Esophagus muscularis mucosa (tissue), 4 donors: Measurements from ENCODE around the gene POMT1. TPM values are rescaled to one million over a fixed set of nuclear protein-coding genes. Genes with fewer than 3 reads are reported as not detected.
"Not testable (repeated sequence)": the region's sequence is repeated elsewhere in the genome, so short reads cannot be mapped to it uniquely, and the experiment has no call there.

ENCODE experiments used
- DNase-seq: peaks from one replicate; pipeline ENCODE4 v3.0.0-alpha.2; 2017; ENCODE audit errors: extremely low spot score
- H3K27ac ChIP-seq, 4 donors: fragments of 200-600 bp; sonication (generic); replicated peaks in 1 of 4; 1 replicate in 3 of 4; 2 replicates in 1 of 4; pipeline ENCODE4 v1.5.1; 2016 to 2019; ENCODE audit warnings: mild to moderate bottlenecking in 1 of 4
- H3K27me3 ChIP-seq, 4 donors: fragments of 200-600 bp; sonication (generic); one replicate each; pipeline versions ENCODE4 v1.5.1 to v1.6.0; 2016 to 2019
- H3K36me3 ChIP-seq, 4 donors: fragments of 200-600 bp; sonication (generic); one replicate each; pipeline ENCODE4 v1.5.1; 2016 to 2019
- H3K4me1 ChIP-seq, 4 donors: fragments of 200-600 bp; sonication (generic); one replicate each; pipeline ENCODE4 v1.5.1; 2016 to 2019
- H3K4me3 ChIP-seq, 4 donors: fragments of 200-600 bp; sonication (generic); 1 replicate in 2 of 4; 2 replicates in 2 of 4; pipeline ENCODE4 v1.5.1; 2016 to 2019; ENCODE audit warnings: mild to moderate bottlenecking in 4 of 4, moderate library complexity in 1 of 4
- H3K9me3 ChIP-seq, 4 donors: fragments of 200-600 bp; sonication (generic); 1 replicate in 3 of 4; 2 replicates in 1 of 4; pipeline ENCODE4 v1.5.1; 2016 to 2019
- CTCF ChIP-seq, 3 experiments: fragments of 200-600 bp in 2 of 3; fragments of 450-650 bp in 1 of 3; sonication (generic) in 2 of 3; IDR thresholded peaks; one replicate each; pipeline ENCODE4 v1.5.1; 2017 to 2019; ENCODE audit warnings: antibody characterized with exemption in 3 of 3, mild to moderate bottlenecking in 2 of 3, moderate library complexity in 1 of 3
- EP300 ChIP-seq: sonication (generic); formaldehyde crosslinking; IDR thresholded peaks from one replicate; pipeline ENCODE4 v1.6.1; 2017; ENCODE audit warnings: antibody characterized with exemption
- POLR2A ChIP-seq: fragments of 450-650 bp; IDR thresholded peaks from one replicate; pipeline ENCODE4 v1.6.1; 2017; ENCODE audit warnings: antibody characterized with exemption, moderate library complexity, mild to moderate bottlenecking, low read depth
- POLR2AphosphoS5 ChIP-seq, 2 donors: sonication (generic); formaldehyde crosslinking; IDR thresholded peaks; one replicate each; pipeline ENCODE4 v1.6.1; 2017; ENCODE audit warnings: antibody characterized with exemption in 2 of 2
- WGBS: methylation state at CpG from one replicate; pipeline ENCODE4 v1.1.5; 2018; 5-methylcytosine and 5-hydroxymethylcytosine counted together
- intact Hi-C: fragments of 100-400 bp; cut with DNase I; formaldehyde crosslinking; loops from one replicate; pipeline ENCODE4 v1.15.1; 2023
- total RNA-seq, 4 donors: library from RNA; depleted of rRNA; stranded (reverse); fragments of >200 nt; gene quantifications; one replicate each; pipeline versions ENCODE4 v1.1.0 to v1.2.1, GENCODE V29; 2016

POMT1 gene
- total RNA-seq, 4 donors from 2014 or later: 22.6 to 39.2 (median 25.0) TPM

- 25% methylated on average over 24 of the region's 32 CpGs for WGBS
- DNase-seq: no peak
- no peak for TF ChIP-seq POLR2A
- H3K4me1 ChIP-seq: peaks cover 17 to 37% (median 29%) of the 10 kb centered on the region in 4 donors
- peak overlapping the region; percentile 77 to 98 (median 93) for H3K4me3 ChIP-seq
- H3K27me3 ChIP-seq: no peaks in the 10 kb centered on the region
- no peaks in the 10 kb centered on the region for H3K9me3 ChIP-seq
- intact Hi-C loops: no loop called here
- peak overlapping the region; percentile 81 to 86 (median 84) for H3K27ac ChIP-seq
- H3K36me3 ChIP-seq: peaks cover 11 to 39% (median 23%) of the 10 kb centered on the region in 4 donors
Measured at GRCh38 chr9:131503626-131504465, 1.1 kb downstream of the POMT1 start.

- no peak overlapping the region for H3K4me3 ChIP-seq
- H3K27me3 ChIP-seq: no peaks in the 10 kb centered on the region
- intact Hi-C loops: no loop called here
- H3K9me3 ChIP-seq: no peaks in the 10 kb centered on the region
- 89% methylated on average over 8 of the region's 8 CpGs for WGBS
- peaks cover 9 to 39% (median 24%) of the 10 kb centered on the region in 4 donors for H3K36me3 ChIP-seq
- peaks cover 17 to 37% (median 29%) of the 10 kb centered on the region in 4 donors for H3K4me1 ChIP-seq
- TF ChIP-seq CTCF (IDR thresholded peaks at IDR 0.05) (no peak), POLR2A (no peak), EP300 (no peak), POLR2AphosphoS5 (IDR thresholded peaks at IDR 0.05) (no peak)
- DNase-seq: no peak
- H3K27ac ChIP-seq: no peak overlapping the region
Measured at GRCh38 chr9:131505012-131505411, 2.3 kb downstream of the POMT1 start.

GRCh38 chr9:131511416-131511815 lies 8.7 kb downstream of the POMT1 start:
- H3K9me3 ChIP-seq: no peaks in the 10 kb centered on the region
- H3K27me3 ChIP-seq: no peaks in the 10 kb centered on the region
- DNase-seq: no peak
- H3K4me1 ChIP-seq: no peaks in the 10 kb centered on the region
- intact Hi-C loops: no loop called here
- H3K27ac ChIP-seq: no peak overlapping the region
- peaks cover 69 to 93% (median 83%) of the 10 kb centered on the region in 4 donors for H3K36me3 ChIP-seq
- 80% methylated on average over 7 of the region's 7 CpGs for WGBS
- no peak for TF ChIP-seq POLR2AphosphoS5 (IDR thresholded peaks at IDR 0.05)
- no peak for TF ChIP-seq CTCF (IDR thresholded peaks at IDR 0.05)
- no peak for TF ChIP-seq POLR2A
- TF ChIP-seq EP300: no peak
- no peak overlapping the region for H3K4me3 ChIP-seq

GRCh38 chr9:131511880-131512279 lies 9.2 kb downstream of the POMT1 start:
- Histone ChIP-seq H3K4me1 (peaks cover 0 to under 1% (median 0%) of the 10 kb centered on the region in 4 donors), H3K27me3 (no peaks in the 10 kb centered on the region), H3K9me3 (no peaks in the 10 kb centered on the region), H3K4me3 (no peak overlapping the region), H3K27ac (no peak overlapping the region), H3K36me3 (peaks cover 74 to 98% (median 88%) of the 10 kb centered on the region in 4 donors)
- intact Hi-C loops: no loop called here
- 99% methylated on average over 5 of the region's 6 CpGs for WGBS
- no peak for TF ChIP-seq POLR2AphosphoS5 (IDR thresholded peaks at IDR 0.05)
- TF ChIP-seq CTCF (IDR thresholded peaks at IDR 0.05): no peak
- no peak for TF ChIP-seq POLR2A
- TF ChIP-seq EP300: no peak
- no peak for DNase-seq

- 89% methylated on average over 6 of the region's 15 CpGs for WGBS
- no peak for DNase-seq
- Histone ChIP-seq H3K36me3 (peaks cover 83 to 100% (median 90%) of the 10 kb centered on the region in 4 donors), H3K9me3 (no peaks in the 10 kb centered on the region), H3K4me1 (peaks cover 0 to 9% (median 4%) of the 10 kb centered on the region in 4 donors), H3K27ac (no peak overlapping the region), H3K27me3 (no peaks in the 10 kb centered on the region), H3K4me3 (no peak overlapping the region)
- intact Hi-C loops: no loop called here
- TF ChIP-seq EP300 (no peak), POLR2AphosphoS5 (IDR thresholded peaks at IDR 0.05) (no peak), POLR2A (no peak), CTCF (IDR thresholded peaks at IDR 0.05) (no peak)
Measured at GRCh38 chr9:131513177-131513576, 10.5 kb downstream of the POMT1 start.

- peaks cover 91 to 100% (median 96%) of the 10 kb centered on the region in 4 donors for H3K36me3 ChIP-seq
- DNase-seq, H3K27ac ChIP-seq, H3K27me3 ChIP-seq, H3K9me3 ChIP-seq, intact Hi-C loops, H3K4me3 ChIP-seq: not testable (repeated sequence)
- H3K4me1 ChIP-seq: peaks cover 0 to 13% (median 8%) of the 10 kb centered on the region in 4 donors
- WGBS: 72% methylated on average over 7 of the region's 12 CpGs
Measured at GRCh38 chr9:131515559-131516031, 12.9 kb downstream of the POMT1 start.
